ENCODE data around the gene ASCL1. TPM values are rescaled to one million over a fixed set of nuclear protein-coding genes. Genes with fewer than 3 reads are reported as not detected.

ASCL1 gene
- total and polyA plus RNA-seq, 2 of the 13 experiments (the other 11 are each of a cell fraction or from before 2014, with no cell fraction given): not detected

DNA sequence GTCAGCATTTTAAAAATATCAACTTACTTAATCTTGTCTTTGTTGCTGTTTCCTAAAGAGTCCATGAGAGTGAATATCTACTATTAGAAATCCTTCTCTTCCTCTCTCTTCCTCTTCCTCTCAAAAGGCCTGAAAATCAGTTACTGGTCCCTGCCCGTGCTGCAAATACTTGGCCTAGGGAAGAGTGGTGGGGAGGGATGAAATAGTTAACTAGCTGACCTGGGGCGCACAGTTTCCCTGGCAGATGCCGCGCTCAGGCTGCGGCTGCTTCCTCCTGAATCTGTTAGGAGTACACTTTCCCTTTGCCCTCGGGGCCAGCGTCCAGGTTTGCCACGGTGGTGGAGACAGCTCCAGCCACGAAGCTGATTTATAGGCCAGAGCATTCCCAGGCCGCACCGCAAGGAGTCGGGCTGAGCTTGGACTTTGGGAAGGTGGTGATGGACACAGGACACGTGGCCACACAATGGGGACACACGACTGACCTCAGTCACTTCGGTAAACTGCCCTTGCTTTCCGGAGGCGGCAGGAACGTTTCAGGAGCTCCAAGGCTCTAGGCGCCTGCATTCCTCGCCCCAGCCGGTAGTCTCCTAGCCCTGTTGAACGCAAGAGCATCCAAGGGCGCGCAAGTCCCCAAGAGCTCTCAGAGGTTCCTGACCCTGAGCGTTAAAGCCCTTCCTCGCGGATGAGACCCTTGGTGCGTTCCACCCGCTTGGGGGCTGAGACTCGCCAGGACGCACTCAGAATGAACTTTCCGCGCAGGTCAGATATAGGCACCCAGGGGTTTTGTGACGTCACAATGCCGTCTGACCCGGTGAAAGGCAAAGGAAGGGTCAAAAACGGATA, 7.1 kb upstream of the ASCL1 start (continued):
- no peak for TF ChIP-seq KDM3A (CRISPR knock-in tag; IDR thresholded peaks at IDR 0.05; ENCODE audit: low read depth)
- no peak for TF ChIP-seq SRSF9 (IDR thresholded peaks at IDR 0.05; ENCODE audit: borderline replicate concordance, insufficient read depth, low read depth, low read length, poor library complexity, severe bottlenecking)
- no peak for TF ChIP-seq CBFB (CRISPR knock-in tag; IDR thresholded peaks at IDR 0.05)
- TF ChIP-seq ZBTB20 (CRISPR knock-in tag; IDR thresholded peaks at IDR 0.05; ENCODE audit: borderline replicate concordance, low read depth): no peak; the same call in 1 of the 2 replicates
- TF ChIP-seq MAFG (CRISPR knock-in tag; IDR thresholded peaks at IDR 0.05): no peak
- 0 out of 2 replicates have a peak, but pooled peaks have one; percentile 10 for TF ChIP-seq BCL6 (CRISPR knock-in tag; IDR thresholded peaks at IDR 0.05)
- TF ChIP-seq, protein P1, sequence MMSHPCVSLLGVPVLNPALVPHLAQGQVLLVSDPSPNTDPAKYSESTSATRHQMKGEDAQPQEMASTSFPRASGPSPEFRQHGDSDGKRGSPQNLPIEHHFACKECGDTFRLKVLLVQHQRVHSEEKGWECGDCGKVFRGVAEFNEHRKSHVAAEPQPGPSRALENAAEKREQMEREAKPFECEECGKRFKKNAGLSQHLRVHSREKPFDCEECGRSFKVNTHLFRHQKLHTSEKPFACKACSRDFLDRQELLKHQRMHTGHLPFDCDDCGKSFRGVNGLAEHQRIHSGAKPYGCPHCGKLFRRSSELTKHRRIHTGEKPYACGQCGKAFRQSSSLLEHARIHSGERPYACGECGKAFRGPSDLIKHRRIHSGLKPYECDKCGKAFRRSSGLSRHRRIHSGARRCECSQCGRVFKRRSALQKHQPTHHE (CRISPR knock-in tag; IDR thresholded peaks at IDR 0.05; ENCODE audit: borderline replicate concordance): no peak
- no peak for TF ChIP-seq PCBP1 (IDR thresholded peaks at IDR 0.05; ENCODE audit: borderline replicate concordance, low read depth, low read length)
- TF ChIP-seq ZNF160 (CRISPR knock-in tag; IDR thresholded peaks at IDR 0.05): no peak
- TF ChIP-seq NFIC (IDR thresholded peaks at IDR 0.05; ENCODE audit: low read length): no peak
- TF ChIP-seq KMT2B (CRISPR knock-in tag; IDR thresholded peaks at IDR 0.05): no peak
- TF ChIP-seq HNF1A (IDR thresholded peaks at IDR 0.05; ENCODE audit: low read depth): no peak
- TF ChIP-seq HNF1A (CRISPR knock-in tag; IDR thresholded peaks at IDR 0.05; ENCODE audit: borderline replicate concordance): no peak
- 0 out of 2 replicates have a peak, but pooled peaks have one; percentile 54 for TF ChIP-seq ZSCAN31 (CRISPR knock-in tag; IDR thresholded peaks at IDR 0.05; ENCODE audit: low read depth)
- TF ChIP-seq MEIS2 (CRISPR knock-in tag; IDR thresholded peaks at IDR 0.05): peak; percentile 66; the same call in 1 of the 2 replicates
- TF ChIP-seq, protein P2, sequence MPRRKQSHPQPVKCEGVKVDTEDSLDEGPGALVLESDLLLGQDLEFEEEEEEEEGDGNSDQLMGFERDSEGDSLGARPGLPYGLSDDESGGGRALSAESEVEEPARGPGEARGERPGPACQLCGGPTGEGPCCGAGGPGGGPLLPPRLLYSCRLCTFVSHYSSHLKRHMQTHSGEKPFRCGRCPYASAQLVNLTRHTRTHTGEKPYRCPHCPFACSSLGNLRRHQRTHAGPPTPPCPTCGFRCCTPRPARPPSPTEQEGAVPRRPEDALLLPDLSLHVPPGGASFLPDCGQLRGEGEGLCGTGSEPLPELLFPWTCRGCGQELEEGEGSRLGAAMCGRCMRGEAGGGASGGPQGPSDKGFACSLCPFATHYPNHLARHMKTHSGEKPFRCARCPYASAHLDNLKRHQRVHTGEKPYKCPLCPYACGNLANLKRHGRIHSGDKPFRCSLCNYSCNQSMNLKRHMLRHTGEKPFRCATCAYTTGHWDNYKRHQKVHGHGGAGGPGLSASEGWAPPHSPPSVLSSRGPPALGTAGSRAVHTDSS (CRISPR knock-in tag; conservative IDR thresholded peaks at IDR 0.05): no peak
- TF ChIP-seq CHD4 (IDR thresholded peaks at IDR 0.05; ENCODE audit: borderline replicate concordance, low read length): no peak
- TF ChIP-seq ETS1 (CRISPR knock-in tag; IDR thresholded peaks at IDR 0.05): no peak
- TF ChIP-seq ZNF615 (CRISPR knock-in tag; IDR thresholded peaks at IDR 0.05; ENCODE audit: borderline replicate concordance): no peak
- no peak for TF ChIP-seq CENPX (CRISPR knock-in tag; IDR thresholded peaks at IDR 0.05)
- no peak for TF ChIP-seq PTBP1 (IDR thresholded peaks at IDR 0.05; ENCODE audit: low read depth, low read length, poor library complexity, severe bottlenecking)
- peak; percentile 72 for TF ChIP-seq STAG1 (CRISPR knock-in tag; IDR thresholded peaks at IDR 0.05)

All from HepG2 (cell line).